GM12865 (cell line): ENCODE measurements around the gene KRT71.

Source experiments
- DNase-seq: peaks from one replicate; pipeline ENCODE4 v3.0.0; 2010; ENCODE audit warnings: low read depth
- H3K4me3 ChIP-seq: 2 replicates; pipeline ENCODE4 v1.5.1; 2011; ENCODE audit warnings: mild to moderate bottlenecking, low read depth, low read length, control low read depth
- CTCF ChIP-seq: IDR thresholded peaks from 2 replicates; pipeline ENCODE4 v1.5.1; 2011; ENCODE audit warnings: low read length, control low read depth, low read depth, inconsistent platforms; ENCODE audit not compliant: insufficient read depth; ENCODE audit errors: missing control alignments

KRT71 gene

GRCh38 chr12:52529417-52529816, 23.5 kb downstream of the KRT71 start:
- DNase-seq, result no peak
- no peak for TF ChIP-seq CTCF
- no peak overlapping the region for H3K4me3 ChIP-seq

GRCh38 chr12:52528641-52529143, 24.3 kb downstream of the KRT71 start:
- no peak overlapping the region for H3K4me3 ChIP-seq
- no peak for TF ChIP-seq CTCF
- no peak for DNase-seq

- no peak for TF ChIP-seq CTCF
- no peak overlapping the region for H3K4me3 ChIP-seq
- no peak for DNase-seq
Measured at GRCh38 chr12:52527121-52527800, 25.7 kb downstream of the KRT71 start.

- H3K4me3 ChIP-seq, result no peak overlapping the region
- DNase-seq, result no peak
- TF ChIP-seq CTCF, result no peak
Measured at GRCh38 chr12:52526511-52526951, 26.4 kb downstream of the KRT71 start.

GRCh38 chr12:52525661-52526499, 27.1 kb downstream of the KRT71 start:
- no peak for DNase-seq
- TF ChIP-seq CTCF, result no peak

GRCh38 chr12:52524898-52525591, 27.9 kb downstream of the KRT71 start:
- TF ChIP-seq CTCF, result no peak
- no peak overlapping the region for H3K4me3 ChIP-seq
- DNase-seq, result peak; percentile 59

More at GRCh38 chr12:52525661-52526499, 27.1 kb downstream of the KRT71 start:
- H3K4me3 ChIP-seq, result no peak overlapping the region
